Gastroesophageal sphincter (tissue), 3 donors: ENCODE data around the gene ME1.
"Not testable (repeated sequence)": the region's sequence is repeated elsewhere in the genome, so short reads cannot be mapped to it uniquely, and the experiment has no call there.

Source experiments
- EP300 ChIP-seq: sonication (generic); formaldehyde crosslinking; IDR thresholded peaks from one replicate; pipeline ENCODE4 v1.6.1; 2017; ENCODE audit warnings: antibody characterized with exemption, mild to moderate bottlenecking
- POLR2AphosphoS5 ChIP-seq: sonication (generic); formaldehyde crosslinking; IDR thresholded peaks from one replicate; pipeline ENCODE4 v1.6.1; 2017; ENCODE audit warnings: antibody characterized with exemption
- TF ChIP-seq, protein P1 (sequence below), 4 experiments: fragments of 200-600 bp in 2 of 4; fragments of 450-650 bp in 2 of 4; sonication (generic) in 1 of 4; IDR thresholded peaks; one replicate each; pipeline ENCODE4 v1.5.1; 2017 to 2019; ENCODE audit warnings: antibody characterized with exemption in 4 of 4, mild to moderate bottlenecking in 2 of 4, moderate library complexity in 2 of 4

- TF ChIP-seq, protein P1, sequence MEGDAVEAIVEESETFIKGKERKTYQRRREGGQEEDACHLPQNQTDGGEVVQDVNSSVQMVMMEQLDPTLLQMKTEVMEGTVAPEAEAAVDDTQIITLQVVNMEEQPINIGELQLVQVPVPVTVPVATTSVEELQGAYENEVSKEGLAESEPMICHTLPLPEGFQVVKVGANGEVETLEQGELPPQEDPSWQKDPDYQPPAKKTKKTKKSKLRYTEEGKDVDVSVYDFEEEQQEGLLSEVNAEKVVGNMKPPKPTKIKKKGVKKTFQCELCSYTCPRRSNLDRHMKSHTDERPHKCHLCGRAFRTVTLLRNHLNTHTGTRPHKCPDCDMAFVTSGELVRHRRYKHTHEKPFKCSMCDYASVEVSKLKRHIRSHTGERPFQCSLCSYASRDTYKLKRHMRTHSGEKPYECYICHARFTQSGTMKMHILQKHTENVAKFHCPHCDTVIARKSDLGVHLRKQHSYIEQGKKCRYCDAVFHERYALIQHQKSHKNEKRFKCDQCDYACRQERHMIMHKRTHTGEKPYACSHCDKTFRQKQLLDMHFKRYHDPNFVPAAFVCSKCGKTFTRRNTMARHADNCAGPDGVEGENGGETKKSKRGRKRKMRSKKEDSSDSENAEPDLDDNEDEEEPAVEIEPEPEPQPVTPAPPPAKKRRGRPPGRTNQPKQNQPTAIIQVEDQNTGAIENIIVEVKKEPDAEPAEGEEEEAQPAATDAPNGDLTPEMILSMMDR (IDR thresholded peaks at IDR 0.05) = not testable (repeated sequence)
- TF ChIP-seq EP300, POLR2AphosphoS5: not testable (repeated sequence)
Observed at GRCh38 chr6:83287298-83287697, 143.6 kb downstream of the ME1 start.
